Measurements from ENCODE around the gene CRAMP1. TPM values are rescaled to one million over a fixed set of nuclear protein-coding genes. Genes with fewer than 3 reads are reported as not detected.

CRAMP1 gene
- total and polyA plus RNA-seq, 7 donors = 3.3 to 13.1 (median 8.6) TPM

- Histone ChIP-seq H3K36me3 (ENCODE audit: insufficient read depth in 1 of 2, low read depth in 1 of 2) (peaks cover 0 to 56% of the 10 kb centered on the region in 2 donors), H3K4me3 (no peak overlapping the region), H3K27me3 (ENCODE audit: insufficient read depth in 3 of 3, low read length in 2 of 3) (no peaks in the 10 kb centered on the region), H3K4me1 (peaks cover 34% of the 10 kb centered on the region), H3K9me3 (no peaks in the 10 kb centered on the region), H3K27ac (peak overlapping the region; percentile 80)
- no peak for TF ChIP-seq CTCF (IDR thresholded peaks at IDR 0.05)
- intact Hi-C loops (cut with DNase I) = no loop called here
- DNase-seq (peak; percentile 35 to 80), ATAC-seq (peak; percentile 69 to 90 (median 82))
- 32 to 48% (median 47%) methylated on average over 11 to 12 of the region's 12 CpGs for WGBS, 3 donors
Measured at GRCh38 chr16:1643521-1643920, 31.4 kb downstream of the CRAMP1 start.

- ATAC-seq = no peak
- WGBS, 3 donors = 86 to 88% (median 87%) methylated on average over 13 of the region's 13 CpGs
- no peaks in the 10 kb centered on the region for H3K9me3 ChIP-seq
- peaks cover 34% of the 10 kb centered on the region for H3K4me1 ChIP-seq
- no peak for DNase-seq
- TF ChIP-seq CTCF (IDR thresholded peaks at IDR 0.05) = no peak
- peaks cover 0 to 39% of the 10 kb centered on the region in 2 donors for H3K36me3 ChIP-seq (ENCODE audit: insufficient read depth in 1 of 2, low read depth in 1 of 2)
- no peak overlapping the region for H3K4me3 ChIP-seq
- intact Hi-C loops (cut with DNase I) = no loop called here
- no peak overlapping the region for H3K27ac ChIP-seq
- H3K27me3 ChIP-seq (ENCODE audit: insufficient read depth in 3 of 3, low read length in 2 of 3) = no peaks in the 10 kb centered on the region
Measured at GRCh38 chr16:1645914-1646525, 33.9 kb downstream of the CRAMP1 start.

GRCh38 chr16:1647856-1648255 is 35.7 kb downstream of the CRAMP1 start:
- ATAC-seq (no peak), DNase-seq (no peak)
- TF ChIP-seq CTCF (IDR thresholded peaks at IDR 0.05) = no peak
- Histone ChIP-seq H3K27me3 (ENCODE audit: insufficient read depth in 3 of 3, low read length in 2 of 3) (no peaks in the 10 kb centered on the region), H3K4me3 (no peak overlapping the region), H3K27ac (no peak overlapping the region), H3K9me3 (no peaks in the 10 kb centered on the region), H3K4me1 (peaks cover 19% of the 10 kb centered on the region), H3K36me3 (ENCODE audit: insufficient read depth in 1 of 2, low read depth in 1 of 2) (peaks cover 0 to 35% of the 10 kb centered on the region in 2 donors)
- WGBS, 3 donors = 90 to 97% (median 93%) methylated on average over 13 of the region's 13 CpGs
- intact Hi-C loops (cut with DNase I) = no loop called here

- TF ChIP-seq CTCF (IDR thresholded peaks at IDR 0.05) = no peak
- intact Hi-C loops (cut with DNase I) = no loop called here
- Histone ChIP-seq H3K9me3 (no peaks in the 10 kb centered on the region), H3K36me3 (ENCODE audit: insufficient read depth in 1 of 2, low read depth in 1 of 2) (peaks cover under 1 to 57% of the 10 kb centered on the region in 2 donors), H3K4me1 (peaks cover 3% of the 10 kb centered on the region), H3K4me3 (no peak overlapping the region), H3K27me3 (ENCODE audit: insufficient read depth in 3 of 3, low read length in 2 of 3) (no peaks in the 10 kb centered on the region), H3K27ac (no peak overlapping the region)
- ATAC-seq (no peak), DNase-seq (no peak)
- WGBS, 3 donors = 84 to 89% (median 84%) methylated on average over 4 of the region's 4 CpGs
Measured at GRCh38 chr16:1650131-1650530, 38.0 kb downstream of the CRAMP1 start.

Measured in psoas muscle (tissue), 8 donors.